NCI-H1436 treated with DMSO at 0.1 percent for 48 hours (cell line): ENCODE results near the gene SF3A1.
"Not testable (repeated sequence)": the region's sequence is repeated elsewhere in the genome, so short reads cannot be mapped to it uniquely, and the experiment has no call there.

Source experiments
- DNase-seq: peaks from one replicate; lab custom pipeline; 2025; lab: John Stamatoyannopoulos, UW

The SF3A1 gene

DNA sequence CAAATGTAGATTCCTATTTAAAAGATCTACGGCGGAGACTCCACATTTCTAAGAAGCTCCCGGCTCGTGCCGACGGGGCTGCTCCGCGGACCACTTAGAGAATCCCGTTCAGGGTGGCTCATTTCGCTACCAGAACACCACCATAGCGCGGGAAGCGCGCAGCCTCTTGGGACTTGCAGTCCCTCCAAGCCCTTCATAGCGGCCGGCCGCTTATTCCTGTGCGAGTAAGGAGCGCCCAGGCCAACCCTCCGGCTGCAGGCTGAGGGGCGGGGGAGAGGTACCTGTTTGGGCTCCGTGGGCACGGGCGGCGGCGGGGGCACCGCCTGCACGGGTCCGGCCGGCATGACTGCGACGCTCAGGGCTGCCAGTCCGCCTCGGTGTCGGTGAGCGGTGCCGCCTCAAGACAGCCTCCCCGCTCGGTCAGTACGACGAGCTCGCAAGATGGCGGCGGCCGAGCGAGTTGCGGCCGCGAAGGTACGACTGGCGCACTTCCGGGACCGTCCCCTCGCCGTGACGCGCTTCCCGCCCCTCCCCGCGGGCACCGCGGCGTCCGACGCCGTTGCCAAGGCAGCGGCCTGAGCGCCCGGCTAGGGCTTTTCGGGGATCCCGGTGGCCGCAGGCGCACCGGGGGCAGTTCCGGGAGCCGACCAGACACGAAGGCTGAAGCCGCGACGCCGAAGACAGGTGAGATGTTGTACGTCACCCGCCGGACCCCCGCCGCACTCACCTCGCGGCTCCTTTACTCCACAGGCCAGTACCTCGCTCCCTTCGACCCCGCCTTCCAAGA, at the start of gene SF3A1, which contains the start of gene CCDC157:
Gene SF3A1 (minus strand): TSS at position 446 of the 787 bp plus-strand sequence. CDS start 102 bp downstream, at position 344.
Gene CCDC157 (plus strand): TSS at position 559 of the 787 bp plus-strand sequence. CDS start 8,994 bp downstream, outside the sequence.
- DNase-seq = peak; percentile 24

DNA sequence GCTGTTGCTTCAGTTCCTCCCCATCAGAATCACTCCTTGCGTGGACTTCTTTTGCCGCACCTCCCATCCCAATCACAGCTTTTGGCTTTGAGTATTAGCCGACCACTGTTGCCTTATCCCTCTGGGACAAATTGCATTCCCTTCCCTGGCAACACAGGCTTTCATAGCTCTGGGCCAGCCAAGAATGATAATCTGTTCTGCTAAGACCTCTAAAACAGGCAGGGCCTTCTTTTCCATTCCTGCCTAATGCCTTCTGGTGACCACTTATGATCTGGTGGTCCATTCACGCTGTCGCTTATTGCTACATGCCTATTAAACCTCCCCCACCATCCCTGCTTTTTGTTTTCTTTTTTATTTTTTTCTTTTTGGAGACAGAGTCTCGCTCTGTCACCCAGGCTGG, 49.7 kb upstream of the SF3A1 start:
- no peak for DNase-seq

DNA sequence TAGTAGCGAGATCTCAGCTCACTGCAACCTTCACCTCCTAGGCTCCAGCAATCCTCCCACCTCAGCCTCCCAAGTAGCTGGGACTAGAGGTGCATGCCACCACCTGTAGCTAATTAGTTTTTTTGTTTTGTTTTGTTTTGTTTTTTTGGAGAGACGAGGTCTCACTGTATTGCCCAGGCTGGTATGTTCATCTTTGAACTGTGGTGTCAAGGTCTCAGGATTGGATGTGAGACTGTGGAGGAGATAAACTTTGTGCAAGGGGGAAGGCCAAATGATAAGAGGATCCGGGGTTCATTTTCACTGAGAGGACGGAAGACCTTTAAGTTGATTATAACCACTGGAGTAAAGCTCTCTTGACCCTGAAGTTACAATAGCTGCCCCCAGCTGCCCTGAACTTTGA, 49.0 kb upstream of the SF3A1 start:
- DNase-seq = no peak

- no peak for DNase-seq
These were observed 47.6 kb upstream of the SF3A1 start for GRCh38 chr22:30404307-30404706.

GRCh38 chr22:30402766-30403104, 46.0 kb upstream of the SF3A1 start:
- DNase-seq = not testable (repeated sequence)

DNA sequence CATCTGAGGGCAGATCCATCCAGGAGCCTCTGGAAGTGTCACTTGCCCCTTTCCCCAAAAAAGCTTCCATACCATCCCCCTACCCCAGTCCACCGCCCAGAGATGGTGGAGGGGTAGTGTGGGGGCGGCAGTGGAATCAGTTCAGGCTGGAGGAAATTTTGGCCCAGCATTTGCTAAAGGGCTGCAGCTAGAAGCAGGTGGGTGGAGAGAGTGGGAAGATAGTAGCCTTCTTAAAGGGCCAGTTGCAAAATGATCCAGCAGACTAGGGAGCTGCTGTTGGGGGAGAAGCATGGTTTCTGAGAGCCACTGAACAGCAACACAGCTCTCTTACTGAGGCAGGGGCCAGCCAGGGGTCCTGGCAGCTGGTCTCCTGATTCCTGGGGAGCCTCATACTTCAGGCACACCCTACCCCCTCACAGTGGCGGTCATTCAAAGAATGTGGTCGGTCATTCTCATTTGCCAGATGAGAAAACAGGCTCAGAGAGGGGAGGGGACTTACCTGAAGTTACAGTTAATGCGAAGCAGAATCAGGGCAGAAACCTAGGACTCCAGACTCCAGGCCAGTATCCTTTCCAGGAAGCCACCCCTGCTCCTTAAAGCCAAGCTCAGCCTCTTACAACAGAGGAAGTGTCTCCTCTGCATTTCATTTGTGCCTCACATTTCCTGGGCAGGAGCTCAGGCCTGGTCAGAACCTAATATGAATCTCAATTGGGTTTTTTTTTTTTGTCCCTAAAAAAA, 45.5 kb upstream of the SF3A1 start:
- DNase-seq = no peak

GRCh38 chr22:30401024-30401423, 44.3 kb upstream of the SF3A1 start:
- DNase-seq = not testable (repeated sequence)

DNA sequence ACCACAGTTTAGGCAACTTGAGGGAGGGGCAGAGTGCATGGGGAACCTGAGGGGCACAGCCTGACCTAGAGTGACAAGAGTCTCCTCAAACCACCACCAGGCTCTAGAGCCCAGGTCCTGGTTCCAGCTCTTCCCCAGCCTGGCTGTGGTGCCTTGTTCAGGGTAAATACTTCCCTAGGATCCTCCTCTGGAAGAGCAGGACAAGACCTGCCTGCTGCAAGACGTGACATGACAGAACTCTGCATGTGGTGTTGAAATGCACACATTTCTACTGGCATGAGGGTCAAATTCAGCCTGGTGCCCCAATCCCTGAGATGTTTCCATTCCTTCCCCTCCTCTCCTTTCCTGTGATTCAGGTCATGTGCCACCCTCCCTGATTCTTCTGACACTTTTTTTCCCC, 43.5 kb upstream of the SF3A1 start:
- no peak for DNase-seq

GRCh38 chr22:30399718-30400117, 43.0 kb upstream of the SF3A1 start:
- no peak for DNase-seq

DNA sequence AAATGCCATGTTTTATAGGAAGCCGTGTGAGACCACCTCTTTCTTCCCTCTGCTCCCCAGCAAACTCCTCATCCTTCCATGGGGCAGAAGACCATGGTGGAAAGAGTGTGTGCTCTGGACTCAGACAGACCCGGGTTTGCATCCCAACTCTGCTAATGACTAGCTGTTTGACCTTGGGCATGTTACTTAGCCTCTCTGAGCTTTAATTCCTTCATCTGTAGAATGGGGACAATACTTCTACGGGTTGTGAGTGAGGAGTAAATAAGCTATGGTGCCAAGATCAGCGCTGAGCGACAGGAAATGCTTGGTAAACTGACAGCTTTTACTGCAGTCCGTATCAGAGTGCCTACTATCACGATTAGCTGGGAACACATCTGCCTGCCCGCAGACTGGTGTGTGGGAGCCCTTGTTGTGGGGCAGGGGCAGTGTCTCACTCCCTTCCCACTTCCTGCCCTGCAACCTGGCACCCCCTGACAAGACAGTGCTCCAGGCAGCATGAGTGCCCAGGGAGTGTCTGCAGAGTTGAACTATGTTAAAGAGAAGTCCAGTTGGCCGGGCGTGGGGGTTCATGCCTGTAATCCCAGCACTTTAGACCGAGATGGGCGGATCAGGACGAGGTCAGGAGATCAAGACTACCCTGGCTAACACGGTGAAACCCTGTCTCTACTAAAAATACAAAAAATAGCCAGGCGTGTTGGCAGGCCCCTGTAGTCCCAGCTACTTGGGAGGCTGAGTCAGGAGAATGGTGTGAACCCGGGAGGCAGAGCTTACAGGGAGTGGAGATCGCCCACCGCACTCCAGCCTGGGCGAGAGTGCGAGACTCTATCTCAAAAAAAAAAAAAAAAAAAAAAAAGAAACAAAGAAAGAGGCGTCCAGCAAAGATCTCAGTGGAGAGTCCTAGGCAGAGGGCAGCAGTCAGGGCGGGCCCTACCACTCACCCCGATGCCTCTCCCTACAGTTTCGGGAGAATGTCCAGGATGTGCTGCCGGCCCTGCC, 42.3 kb upstream of the SF3A1 start:
- DNase-seq = no peak

- DNase-seq = no peak
These were observed 41.3 kb upstream of the SF3A1 start for GRCh38 chr22:30397656-30398635.

GRCh38 chr22:30396871-30397655, 40.4 kb upstream of the SF3A1 start, which contains the start of gene SEC14L2:
TSS of gene SEC14L2 (plus strand) at chr22:30397018. CDS start at chr22:30397117, 99 bp downstream.
- no peak for DNase-seq

- DNase-seq = no peak
These were observed 37.2 kb upstream of the SF3A1 start for GRCh38 chr22:30393885-30394284.

GRCh38 chr22:30393322-30393680, 36.6 kb upstream of the SF3A1 start:
- no peak for DNase-seq

- no peak for DNase-seq
These were observed 36.1 kb upstream of the SF3A1 start for GRCh38 chr22:30392661-30393321.

- no peak for DNase-seq
These were observed 34.4 kb upstream of the SF3A1 start for GRCh38 chr22:30390974-30391691.

DNA sequence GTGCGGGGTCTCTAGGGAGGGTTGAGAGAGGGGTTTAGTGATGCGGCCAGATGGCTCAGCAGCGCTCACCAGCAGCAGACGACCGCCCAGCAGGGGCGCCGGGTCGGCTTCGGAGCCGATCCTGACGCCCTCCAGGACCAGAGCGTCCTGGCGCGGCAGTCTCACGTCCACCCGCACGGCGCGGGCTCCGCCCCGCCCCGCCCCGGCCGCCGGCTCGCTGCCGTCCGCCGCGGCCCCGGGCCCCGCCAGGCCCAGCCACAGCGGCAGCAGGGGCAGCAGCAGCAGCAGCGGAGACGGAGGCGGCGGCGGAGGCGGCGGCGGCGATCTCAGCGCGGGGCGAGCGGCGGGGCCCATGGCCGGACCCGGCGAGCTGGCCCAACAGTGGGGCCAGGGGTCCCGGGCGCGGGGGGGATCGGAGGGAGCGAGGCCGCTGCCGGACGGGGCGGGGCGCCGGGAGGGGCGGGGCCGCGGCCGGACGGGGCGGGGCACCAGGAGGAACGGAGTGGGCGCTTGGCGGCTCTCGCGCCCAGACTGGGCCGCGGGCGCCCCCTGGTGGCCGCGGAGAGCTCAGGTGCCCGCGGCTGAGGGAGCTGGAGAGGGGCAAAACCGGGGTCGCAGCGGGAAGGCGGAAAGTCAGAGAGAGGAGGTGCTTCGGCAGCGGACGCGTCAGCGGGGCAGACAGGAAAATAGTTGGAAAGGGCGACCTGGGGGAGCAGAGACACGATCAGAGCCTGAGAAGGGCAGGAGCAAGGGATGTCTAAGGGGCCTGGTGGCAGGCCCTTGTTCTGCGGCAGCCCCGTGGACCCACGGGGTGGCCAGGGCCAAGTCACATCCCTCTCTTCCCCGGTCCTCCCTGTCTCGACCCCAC, 30.5 kb upstream of the SF3A1 start, which contains the start of gene RNF215:
Gene RNF215 (minus strand): TSS at position 452 of the 868 bp plus-strand sequence. CDS start 98 bp downstream, at position 354.
- no peak for DNase-seq

DNA sequence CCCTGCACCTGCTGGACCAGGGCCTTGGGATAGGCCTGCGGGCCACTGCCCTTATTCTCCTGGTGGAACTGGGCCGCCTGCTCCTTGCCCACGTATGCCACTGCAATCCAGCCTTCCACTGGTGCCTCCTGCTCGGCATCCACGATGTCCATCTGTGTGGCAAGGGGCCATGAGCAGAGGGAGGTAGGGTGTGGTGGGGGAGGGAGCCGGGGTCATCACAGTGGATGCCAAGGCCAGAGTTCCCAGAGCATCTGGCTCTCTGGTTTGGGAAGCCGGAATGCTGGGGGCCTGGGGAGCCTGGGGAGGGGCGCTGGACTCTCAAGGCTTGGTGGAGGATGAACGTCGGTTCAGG, 29.9 kb upstream of the SF3A1 start:
- no peak for DNase-seq
